Germinal center (tissue), 1 donor: ENCODE results near the gene PPP1R37.
A peak's percentile ranks its signal among the peaks of the same experiment; 100 is the strongest.

Experiments
- DNase-seq: peaks from one replicate; pipeline ENCODE4 v3.0.0; 2012; ENCODE audit warnings: mixed read lengths, low spot score

The PPP1R37 gene

DNA sequence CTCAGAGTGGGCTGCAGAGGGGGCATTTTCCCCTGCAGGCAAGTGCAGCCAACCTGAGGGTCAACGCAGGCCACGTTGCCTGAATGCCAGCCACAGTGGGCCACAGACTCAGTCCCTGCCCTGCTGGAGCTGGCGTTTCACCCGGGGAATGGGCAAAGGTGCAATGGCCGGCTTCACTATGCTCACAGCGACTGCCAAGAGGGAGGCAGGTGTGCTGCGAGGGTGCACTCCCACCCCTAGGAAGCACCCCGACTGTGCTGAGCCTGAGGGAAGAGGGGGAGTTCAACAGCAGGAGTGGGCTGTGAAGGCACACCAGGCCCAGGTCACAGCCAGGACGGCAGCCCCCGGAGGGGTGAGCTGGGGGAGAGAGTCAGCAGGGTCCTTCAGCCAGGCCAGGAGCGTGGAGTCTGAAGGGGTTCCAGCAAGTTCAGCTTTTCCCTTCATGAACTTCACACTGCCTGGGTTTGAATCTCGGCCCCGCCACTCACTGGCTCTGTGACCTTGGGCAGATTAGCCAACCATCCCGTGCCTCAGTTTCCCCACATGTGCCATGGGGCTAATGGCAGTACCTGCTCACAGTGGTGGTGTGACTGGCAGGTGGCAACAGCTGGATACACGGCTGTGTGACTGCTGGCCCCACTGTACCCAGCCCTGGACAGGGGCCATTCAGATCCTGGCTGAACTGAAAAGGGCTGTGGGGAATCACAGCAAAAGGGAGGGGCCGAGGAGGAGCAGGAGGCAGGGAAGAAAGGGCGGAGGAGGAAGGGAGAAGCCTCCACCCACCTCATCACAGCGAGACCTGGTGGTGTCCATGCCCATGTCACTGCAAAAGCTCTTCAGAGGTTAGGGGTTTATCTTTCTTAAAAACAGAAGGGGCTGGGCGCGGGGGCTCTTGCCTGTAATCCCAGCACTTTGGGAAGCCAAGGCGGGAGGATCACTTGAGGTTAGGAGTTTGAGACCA, 77.4 kb downstream of the PPP1R37 start:
- DNase-seq = no peak

DNA sequence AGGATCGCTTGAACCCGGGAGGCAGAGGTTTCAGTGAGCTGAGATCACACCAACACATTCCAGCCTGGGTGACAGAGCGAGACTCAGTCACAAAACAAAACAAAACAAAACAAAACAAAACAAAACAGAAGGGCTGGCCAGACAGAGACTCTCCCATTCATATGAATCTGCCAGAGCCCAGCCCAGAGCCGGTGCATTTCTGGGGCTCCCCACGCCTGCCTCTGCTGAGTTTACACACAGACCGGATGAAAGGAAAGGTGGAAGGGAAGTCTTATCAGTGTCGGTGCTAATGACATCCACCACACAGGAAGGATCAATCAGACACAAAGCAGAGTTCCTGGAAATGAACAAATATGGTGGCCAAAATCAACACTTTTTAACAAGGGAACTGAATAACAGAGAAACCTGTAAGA, 78.2 kb downstream of the PPP1R37 start:
- DNase-seq = no peak

DNA sequence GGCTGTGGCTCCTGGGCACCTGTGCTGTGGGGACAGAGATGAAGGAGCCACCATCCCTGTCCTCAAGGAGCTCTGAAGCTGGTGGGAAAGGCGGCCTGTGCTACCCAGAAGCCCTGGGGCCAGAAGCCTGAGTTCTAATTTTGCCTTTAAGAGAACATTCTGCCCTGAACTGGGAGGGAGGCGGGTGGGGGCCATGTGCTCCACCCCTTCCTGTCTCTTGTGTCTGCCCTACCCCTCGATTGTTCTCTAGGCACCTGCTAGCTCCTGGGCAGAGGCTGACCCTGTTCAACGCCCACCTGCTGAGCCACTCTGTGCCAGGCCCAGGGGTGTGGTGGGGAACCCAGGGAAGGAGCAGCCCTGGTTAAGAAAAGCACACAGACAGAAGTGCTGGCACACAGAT, 79.2 kb downstream of the PPP1R37 start:
- DNase-seq = no peak

DNA sequence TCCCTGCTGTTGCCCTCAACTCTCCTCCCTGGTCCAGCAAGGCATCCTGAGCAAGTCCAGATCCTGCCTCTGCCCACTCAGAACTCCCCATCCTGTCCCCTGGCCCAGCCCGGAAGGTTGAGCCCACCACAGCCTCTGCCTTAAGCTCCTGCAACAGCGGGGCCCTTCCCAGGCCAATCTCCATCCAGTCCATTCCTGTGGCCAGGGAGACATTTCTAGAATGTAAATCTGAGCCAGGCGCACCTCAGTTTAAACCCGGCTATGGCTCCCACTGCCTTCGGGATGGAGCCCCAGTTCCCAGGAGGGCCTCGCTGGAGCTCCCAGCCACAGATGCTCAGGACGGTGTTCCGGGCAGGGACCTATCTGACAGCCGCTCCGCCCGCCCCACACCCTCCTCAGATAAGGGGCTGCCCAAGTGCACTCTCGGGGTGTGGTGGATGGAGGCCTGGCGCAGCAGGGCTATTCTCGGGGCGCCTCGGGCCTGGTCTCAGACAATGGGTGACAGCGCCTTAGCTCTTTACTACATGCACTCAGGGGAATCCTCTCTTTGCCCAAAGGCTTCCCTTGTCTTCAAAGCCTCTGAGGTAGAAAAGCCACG, 79.7 kb downstream of the PPP1R37 start:
- DNase-seq = no peak

DNA sequence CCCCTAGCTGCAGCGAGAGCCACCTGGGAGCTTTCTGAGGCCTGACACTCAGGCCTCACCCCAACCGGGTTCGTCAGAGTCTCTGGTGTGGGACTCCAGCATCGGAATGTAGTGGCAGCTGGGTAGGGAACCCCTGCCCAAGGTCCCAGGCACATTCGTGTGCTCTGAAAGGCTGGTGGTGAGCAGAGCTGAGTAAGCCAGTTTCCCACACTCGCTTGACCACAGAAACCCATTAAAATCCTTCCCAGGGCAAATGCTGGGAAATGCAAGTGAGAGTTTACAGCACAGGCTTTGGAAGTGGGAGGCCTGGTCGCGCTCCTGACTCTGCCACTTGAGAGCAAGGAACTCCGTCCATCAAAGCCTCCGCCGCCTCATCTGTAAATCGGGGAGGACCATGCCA, 80.8 kb downstream of the PPP1R37 start:
- no peak for DNase-seq

DNA sequence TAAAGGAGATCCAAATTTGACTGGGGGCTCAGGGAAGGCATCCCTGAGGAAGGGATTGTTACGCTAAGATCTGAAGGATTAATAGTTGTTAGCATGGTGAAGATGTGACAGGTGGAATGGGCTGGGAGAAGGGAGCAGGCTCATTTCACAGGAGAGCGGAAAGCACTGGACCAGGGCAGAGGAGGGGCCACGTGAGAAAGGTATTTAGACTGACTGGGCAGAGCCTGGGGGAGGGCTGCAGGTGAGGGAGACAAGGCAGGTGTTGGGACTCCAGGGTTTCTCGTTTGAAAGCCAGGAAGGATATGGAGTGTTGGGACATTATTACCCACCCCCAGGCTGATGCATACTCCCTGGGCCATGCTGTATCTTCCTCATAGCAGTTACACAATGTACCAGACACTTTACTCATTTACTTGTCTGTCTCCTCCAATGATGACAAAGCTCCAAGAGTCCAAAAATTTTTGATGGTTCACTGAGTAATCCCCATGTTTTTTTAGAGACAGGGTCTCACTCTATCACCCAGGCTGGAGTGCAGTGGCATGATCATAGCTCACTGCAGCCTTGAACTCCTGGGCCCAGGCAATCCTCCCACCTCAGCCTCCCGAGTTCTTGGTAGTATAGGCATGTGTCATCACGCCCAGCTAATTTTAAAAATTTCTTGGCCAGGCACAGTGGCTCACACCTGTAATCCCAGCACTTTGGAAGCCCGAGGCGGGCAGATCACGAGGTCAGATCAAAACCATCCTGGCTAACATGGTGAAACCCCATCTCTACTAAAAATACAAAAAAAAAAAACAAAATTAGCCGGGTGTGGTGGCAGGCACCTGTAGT, 82.8 kb downstream of the PPP1R37 start:
- no peak for DNase-seq

DNA sequence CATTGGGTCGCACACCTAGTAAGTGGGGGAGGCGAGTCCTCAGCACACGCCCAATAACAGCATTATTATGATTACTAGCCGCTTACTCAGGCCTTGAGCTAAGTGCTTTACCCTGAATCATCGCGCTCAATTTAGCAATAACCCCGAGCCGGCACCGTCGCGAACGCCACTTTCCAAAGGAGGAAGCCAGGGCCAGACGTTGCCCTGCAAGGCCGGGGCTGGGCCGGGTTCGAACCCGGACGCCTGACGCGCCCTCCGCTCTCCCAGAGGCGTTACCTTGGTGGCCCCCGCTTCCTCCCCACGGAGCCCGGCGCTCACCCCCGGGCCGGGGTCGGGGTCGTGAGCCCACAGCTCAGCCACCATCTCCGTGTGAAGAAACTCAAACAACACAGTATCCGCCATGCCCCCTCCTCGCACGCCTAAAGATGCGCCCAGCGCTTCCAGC, 84.9 kb downstream of the PPP1R37 start, which contains the start of gene TRAPPC6A:
TRAPPC6A (minus strand) TSS at position 421 of the 445 bp plus-strand sequence; CDS start at position 402, 19 bp downstream.
- no peak for DNase-seq

DNA sequence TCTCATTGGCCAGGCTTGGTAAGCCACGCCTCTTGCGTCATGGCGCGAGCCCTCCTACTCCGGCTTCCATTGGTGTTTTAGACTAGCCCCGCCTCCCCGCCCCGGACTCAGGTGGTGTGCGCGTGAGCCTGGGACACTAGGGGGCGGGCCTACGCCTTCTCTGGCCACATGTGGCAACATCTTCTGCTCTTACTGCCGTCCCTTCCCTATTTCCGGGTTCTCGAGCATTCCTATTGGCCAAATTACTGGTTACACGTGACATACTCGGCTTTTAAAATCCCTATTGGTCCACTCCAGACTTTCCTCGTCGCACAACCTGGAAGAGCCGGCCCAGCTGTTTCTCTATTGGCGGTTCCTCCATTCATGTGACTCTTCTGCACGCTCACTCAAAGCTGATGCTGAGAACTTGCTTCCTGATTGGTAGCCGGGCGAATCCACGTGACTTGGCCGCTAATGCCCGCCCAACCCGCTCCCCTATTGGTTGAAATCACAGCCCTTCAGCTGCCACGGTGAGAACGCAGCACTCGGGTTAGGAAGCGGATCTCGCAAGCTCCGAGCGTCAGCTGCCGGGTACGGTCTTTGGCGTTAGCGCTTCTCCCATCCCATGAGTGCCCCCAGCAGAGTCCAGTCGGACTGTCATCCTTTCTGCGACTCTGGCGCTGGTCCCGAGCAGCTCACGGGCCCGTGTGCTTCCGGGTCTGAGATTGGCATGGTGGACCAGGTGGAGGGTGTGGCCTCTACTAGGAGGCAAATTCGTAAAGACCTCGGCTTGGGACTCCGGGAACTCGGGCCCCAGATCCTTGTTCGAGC, 85.5 kb downstream of the PPP1R37 start, which contains the start of gene BLOC1S3:
BLOC1S3 (plus strand) TSS at position 523 of the 810 bp plus-strand sequence. CDS start 513 bp downstream, outside the sequence.
- DNase-seq = peak; percentile 98

DNA sequence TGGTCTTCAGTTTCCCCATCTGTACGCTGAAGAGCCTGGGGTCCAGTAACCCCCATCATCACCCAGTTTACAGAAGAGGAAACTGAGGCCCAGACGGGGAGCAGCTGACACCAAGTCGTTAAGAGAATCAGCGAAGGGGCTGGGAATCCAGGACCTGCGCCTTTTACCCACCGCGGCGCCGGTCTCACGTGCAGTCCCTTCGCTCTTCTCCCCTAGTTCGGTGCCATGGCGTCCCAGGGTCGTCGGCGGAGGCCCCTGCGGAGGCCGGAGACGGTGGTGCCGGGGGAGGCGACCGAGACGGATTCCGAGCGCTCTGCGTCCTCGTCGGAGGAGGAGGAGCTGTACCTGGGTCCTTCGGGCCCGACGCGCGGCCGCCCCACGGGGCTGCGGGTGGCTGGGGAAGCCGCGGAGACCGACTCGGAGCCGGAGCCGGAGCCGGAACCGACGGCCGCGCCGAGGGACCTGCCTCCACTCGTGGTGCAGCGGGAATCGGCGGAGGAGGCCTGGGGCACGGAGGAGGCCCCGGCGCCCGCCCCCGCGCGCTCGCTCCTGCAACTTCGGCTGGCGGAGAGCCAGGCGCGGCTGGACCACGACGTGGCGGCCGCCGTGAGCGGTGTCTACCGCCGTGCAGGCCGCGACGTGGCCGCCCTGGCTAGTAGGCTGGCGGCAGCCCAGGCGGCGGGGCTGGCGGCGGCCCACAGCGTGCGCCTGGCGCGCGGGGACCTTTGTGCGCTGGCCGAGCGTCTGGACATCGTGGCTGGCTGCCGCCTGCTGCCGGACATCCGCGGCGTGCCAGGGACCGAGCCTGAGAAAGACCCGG, 86.3 kb downstream of the PPP1R37 start:
- peak; percentile 28 for DNase-seq

DNA sequence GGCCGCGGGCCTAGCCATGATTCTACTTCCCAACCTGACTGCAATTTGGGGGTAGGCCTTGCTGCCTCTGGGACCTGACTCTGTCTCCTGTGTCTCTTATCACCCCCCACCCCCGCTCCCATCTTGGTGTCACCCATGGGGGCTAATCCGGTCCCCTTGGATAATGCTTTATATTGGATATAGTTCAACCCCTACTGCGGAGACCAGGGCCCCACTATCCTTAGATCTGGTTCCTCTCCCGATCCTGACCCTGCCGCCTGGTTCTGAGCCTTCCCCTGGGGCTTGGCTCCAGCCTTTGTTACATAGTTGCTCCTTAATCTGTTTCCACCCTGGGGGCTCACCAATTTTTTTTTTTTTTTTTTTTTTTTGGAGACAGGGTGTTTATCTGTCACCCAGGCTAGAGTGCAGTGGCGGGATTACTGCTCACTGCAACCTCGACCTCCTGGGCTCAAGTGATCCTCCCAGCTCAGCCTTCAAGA, 87.0 kb downstream of the PPP1R37 start:
- DNase-seq = no peak

DNA sequence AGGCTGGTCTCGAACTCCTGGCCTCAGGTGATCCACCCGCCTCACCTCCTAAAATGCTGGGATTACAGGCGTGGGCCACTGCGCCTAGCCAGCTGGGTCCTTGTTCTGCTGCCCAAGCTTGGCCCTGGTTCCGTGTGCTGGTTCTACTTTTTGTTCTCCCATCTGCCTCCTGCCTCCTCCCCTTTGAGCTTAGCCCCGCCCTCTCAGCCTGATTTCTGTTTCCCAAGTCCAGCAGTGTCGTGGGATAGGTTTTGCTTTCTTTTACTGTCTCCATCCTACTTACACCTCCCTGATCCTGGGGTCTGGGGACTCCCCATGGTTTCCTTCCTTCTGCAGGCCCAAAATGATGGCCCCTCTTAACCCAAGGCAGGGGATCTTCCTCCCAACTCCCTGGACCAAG, 88.0 kb downstream of the PPP1R37 start:
- no peak for DNase-seq

DNA sequence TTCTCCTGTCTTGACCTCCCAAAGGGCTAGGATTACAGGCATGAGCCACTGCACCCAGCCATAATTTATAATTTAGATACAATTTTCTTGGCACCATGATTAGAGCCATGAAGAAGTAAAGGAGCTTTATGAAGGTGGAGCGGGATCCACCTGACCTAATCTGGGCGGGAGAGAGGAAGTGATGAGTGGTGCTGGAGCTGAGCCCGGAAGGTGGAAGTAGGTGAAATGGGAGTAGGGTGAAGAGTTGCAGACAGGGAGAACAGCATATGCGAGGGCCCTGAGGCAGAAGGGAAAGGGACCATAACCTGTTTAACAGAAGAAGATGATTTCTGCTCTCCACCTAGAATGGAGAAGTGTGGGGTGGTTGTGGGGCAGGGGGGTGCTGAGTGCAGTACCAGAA, 89.8 kb downstream of the PPP1R37 start:
- DNase-seq = no peak

DNA sequence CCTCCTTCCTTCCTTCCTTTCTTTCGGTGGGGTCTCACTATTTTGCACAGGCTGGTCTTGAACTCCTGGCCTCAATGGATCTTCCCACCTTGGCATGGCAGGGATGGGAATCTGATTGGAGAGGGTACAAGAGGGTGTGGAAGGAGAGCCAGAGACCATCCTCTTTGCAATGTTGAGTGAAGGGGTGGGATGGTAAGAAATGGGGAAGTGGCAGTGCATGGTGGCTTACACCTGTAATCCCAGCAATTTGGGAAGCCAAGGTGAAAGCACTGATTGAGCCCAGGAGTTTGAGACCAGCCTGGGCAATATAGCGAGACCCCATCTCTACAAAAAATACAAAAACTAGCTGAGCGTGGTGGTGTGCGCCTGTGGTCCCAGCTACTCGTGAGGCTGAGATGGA, 91.1 kb downstream of the PPP1R37 start:
- no peak for DNase-seq

DNA sequence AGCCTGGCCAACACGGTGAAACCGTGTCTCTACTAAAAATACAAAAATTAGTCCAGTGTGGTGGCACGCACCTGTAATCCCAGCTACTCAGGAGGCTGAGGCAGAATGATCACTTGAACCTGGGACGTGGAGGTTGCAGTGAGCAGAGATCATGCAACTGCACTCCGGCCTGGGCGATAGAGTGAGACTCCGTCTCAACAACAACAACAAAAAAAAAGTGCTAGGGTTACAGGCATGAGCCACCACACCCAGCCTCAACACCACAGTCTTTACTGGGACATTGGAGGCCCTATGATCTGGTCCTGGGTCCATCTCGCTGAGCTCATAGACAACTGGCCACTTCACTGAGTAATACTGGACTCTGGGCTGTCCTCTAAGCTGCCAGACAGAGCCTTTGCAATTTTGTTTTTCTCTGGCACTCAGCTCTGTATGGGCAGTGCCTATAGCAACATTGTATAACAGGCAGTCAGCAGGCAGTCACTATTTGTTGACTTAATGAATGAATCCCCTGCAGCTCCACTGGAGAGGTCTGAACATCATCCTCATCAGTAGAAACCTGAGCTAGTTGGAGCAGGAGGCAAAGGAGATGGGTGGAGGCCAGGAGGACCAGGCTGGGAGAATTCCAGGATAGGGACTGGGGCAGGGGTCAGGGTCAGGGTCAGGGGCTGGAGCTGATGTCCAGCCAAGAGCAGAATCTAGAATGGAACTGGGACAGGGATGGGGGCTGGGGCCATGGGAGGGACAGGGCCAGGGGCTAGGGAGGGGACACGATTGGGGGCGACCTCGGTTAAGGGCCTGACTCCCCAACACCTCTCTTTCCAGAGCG, 93.7 kb downstream of the PPP1R37 start:
- no peak for DNase-seq

DNA sequence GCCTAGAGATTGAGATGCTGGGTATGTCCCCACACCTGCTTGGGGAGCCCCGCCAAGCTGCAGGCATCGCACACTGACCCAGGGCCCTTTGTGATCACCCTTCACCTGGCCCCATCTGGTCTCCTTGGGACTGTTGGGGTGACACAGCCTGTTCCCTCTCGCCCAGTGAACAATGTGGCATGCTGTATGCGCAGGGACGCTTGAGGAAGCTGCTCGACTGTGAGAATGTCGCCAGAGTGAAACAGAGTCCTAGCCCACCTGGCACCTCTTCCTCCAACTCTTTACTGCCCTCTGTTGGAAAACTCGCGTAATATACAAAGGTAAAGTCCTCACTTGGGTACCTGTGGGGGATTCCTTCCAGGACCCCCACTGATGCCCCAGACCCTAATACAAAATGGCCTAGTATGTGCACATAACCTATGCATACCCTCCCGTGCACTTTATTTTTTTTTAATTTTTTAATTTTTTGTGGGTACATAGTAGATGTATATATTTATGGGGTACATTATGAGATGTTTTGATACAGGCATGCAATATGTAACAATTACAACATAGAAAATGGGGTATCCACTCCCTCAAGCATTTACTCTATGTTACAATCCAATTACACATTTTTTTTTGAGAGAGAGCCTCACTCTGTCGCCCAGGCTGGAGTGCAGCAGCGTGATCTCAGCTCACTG, 94.6 kb downstream of the PPP1R37 start:
- DNase-seq = peak; percentile 81

DNA sequence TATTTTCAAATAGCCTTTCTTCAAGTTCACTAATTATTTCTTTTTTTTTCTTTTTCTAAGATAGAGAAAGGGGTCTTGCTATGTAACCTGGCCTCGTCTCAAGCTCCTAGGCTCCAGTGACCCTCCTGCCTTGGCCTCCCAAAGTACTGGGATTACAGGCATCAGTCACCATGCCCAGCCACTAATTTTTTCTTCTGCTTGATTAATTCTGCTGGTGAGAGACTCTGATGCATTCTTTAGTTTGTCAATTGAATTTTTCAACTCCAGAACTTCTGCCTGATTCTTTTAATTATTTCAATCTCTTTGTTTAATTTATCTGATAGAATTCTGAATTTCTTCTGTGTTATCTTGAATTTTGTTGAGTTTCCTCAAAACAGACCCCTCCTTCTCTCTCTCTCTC, 97.0 kb downstream of the PPP1R37 start:
- no peak for DNase-seq

DNA sequence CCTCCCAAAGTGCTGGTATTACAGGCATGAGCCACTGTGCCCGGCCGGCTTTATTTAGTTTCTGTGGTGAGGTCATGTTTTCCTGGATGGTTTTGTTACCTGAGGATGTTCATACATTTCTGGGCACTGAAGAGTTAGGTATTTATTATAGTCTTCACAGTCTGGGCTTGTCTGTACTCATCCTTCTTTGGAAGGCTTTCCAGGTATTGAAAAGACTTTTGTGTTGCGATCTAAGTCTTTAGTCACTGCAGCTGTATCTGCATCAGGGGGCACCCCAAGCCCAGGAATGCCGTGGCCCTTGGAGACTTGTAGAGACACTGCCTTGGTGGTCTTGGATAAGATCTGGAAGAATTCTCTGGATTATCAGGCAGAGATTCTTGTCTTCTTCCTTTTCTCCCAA, 98.4 kb downstream of the PPP1R37 start:
- DNase-seq = no peak

DNA sequence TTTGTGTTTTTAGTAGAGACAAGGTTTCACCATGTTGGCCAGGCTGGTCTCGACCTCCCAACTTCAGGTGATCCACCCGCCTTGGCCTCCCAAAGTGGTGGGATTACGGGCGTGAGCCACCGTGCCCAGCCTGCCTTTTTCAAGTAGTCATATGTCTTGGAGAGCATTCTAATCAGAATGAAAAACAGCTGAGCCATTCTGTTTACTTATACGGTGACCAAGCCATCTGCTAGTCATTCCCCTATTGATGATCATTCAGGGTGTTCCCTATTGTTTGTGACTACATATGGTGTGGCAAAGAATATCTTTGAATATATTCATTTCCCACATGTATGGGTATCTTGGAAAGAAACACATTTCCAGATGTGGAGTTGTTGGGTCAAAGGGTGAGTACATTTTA, 102.8 kb downstream of the PPP1R37 start:
- DNase-seq = no peak
